ENCODE results near the gene LAMB4. TPM values are rescaled to one million over a fixed set of nuclear protein-coding genes. Genes with fewer than 3 reads are reported as not detected.

The LAMB4 gene
- polyA plus RNA-seq, 1 experiment, result 0.20 TPM

- Histone ChIP-seq H3K4me3 (ENCODE audit: low read depth, low read length) (no peak overlapping the region), H3K27me3 (ENCODE audit: control insufficient read depth, insufficient read depth, low read length) (no peaks in the 10 kb centered on the region), H3K36me3 (ENCODE audit: control insufficient read depth, insufficient read depth, low read length) (no peaks in the 10 kb centered on the region)
- ChIA-PET CTCF (interaction anchor here (1.0 to 1.5 kb wide), 6 partner anchors 8 to 31 kb away, joined by 3 to 5 read pairs (median 4); no protein-coding TSS in a partner anchor), POLR2A (no interaction called here)
- peak; percentile 38 for TF ChIP-seq CTCF (IDR thresholded peaks at IDR 0.05; ENCODE audit: insufficient read depth, low read depth, low read length)
- DNase-seq (ENCODE audit: low read depth), result no peak
Measured at GRCh38 chr7:108114117-108114841, 15.9 kb downstream of the LAMB4 start.

- ChIA-PET POLR2A (no interaction called here), CTCF (interaction anchor here (1.3 kb wide), 1 partner anchor 14 kb away, joined by 4 read pairs; no protein-coding TSS in a partner anchor)
- DNase-seq (ENCODE audit: low read depth), result no peak
- no peaks in the 10 kb centered on the region for H3K36me3 ChIP-seq (ENCODE audit: control insufficient read depth, insufficient read depth, low read length)
- no peak overlapping the region for H3K4me3 ChIP-seq (ENCODE audit: low read depth, low read length)
- no peaks in the 10 kb centered on the region for H3K27me3 ChIP-seq (ENCODE audit: control insufficient read depth, insufficient read depth, low read length)
- no peak for TF ChIP-seq CTCF (IDR thresholded peaks at IDR 0.05; ENCODE audit: insufficient read depth, low read depth, low read length)
Measured at GRCh38 chr7:108112683-108113082, 17.5 kb downstream of the LAMB4 start.

- CTCF ChIA-PET, result interaction anchor here (0.8 to 1.5 kb wide), 2 partner anchors 30 to 70 kb away, joined by 3 read pairs; no protein-coding TSS in a partner anchor
- no peak for DNase-seq (ENCODE audit: low read depth)
- H3K36me3 ChIP-seq (ENCODE audit: control insufficient read depth, insufficient read depth, low read length), result no peaks in the 10 kb centered on the region
- no peak for TF ChIP-seq CTCF (IDR thresholded peaks at IDR 0.05; ENCODE audit: insufficient read depth, low read depth, low read length)
- H3K27me3 ChIP-seq (ENCODE audit: control insufficient read depth, insufficient read depth, low read length), result no peaks in the 10 kb centered on the region
- POLR2A ChIA-PET, result no interaction called here
- no peak overlapping the region for H3K4me3 ChIP-seq (ENCODE audit: low read depth, low read length)
Measured at GRCh38 chr7:108109221-108109908, 20.8 kb downstream of the LAMB4 start.

GRCh38 chr7:108108131-108108530 lies 22.0 kb downstream of the LAMB4 start:
- ChIA-PET POLR2A (no interaction called here), CTCF (no interaction called here)
- no peaks in the 10 kb centered on the region for H3K27me3 ChIP-seq (ENCODE audit: control insufficient read depth, insufficient read depth, low read length)
- DNase-seq (ENCODE audit: low read depth), result no peak
- no peaks in the 10 kb centered on the region for H3K36me3 ChIP-seq (ENCODE audit: control insufficient read depth, insufficient read depth, low read length)
- no peak overlapping the region for H3K4me3 ChIP-seq (ENCODE audit: low read depth, low read length)
- no peak for TF ChIP-seq CTCF (IDR thresholded peaks at IDR 0.05; ENCODE audit: insufficient read depth, low read depth, low read length)

- no peak for TF ChIP-seq CTCF (IDR thresholded peaks at IDR 0.05; ENCODE audit: insufficient read depth, low read depth, low read length)
- Histone ChIP-seq H3K27me3 (ENCODE audit: control insufficient read depth, insufficient read depth, low read length) (no peaks in the 10 kb centered on the region), H3K4me3 (ENCODE audit: low read depth, low read length) (no peak overlapping the region), H3K36me3 (ENCODE audit: control insufficient read depth, insufficient read depth, low read length) (no peaks in the 10 kb centered on the region)
- ChIA-PET CTCF (interaction anchor here (1.9 kb wide), 1 partner anchor 41 kb away, joined by 4 read pairs; no protein-coding TSS in a partner anchor), POLR2A (no interaction called here)
- DNase-seq (ENCODE audit: low read depth), result no peak
Measured at GRCh38 chr7:108104324-108104723, 25.8 kb downstream of the LAMB4 start.
